CD14-positive monocyte (primary cell): Measurements from ENCODE around the gene KCNE4. TPM values are rescaled to one million over a fixed set of nuclear protein-coding genes. Genes with fewer than 3 reads are reported as not detected.

Source experiments
- DNase-seq, 3 donors: peaks; one replicate each; pipeline ENCODE4 v3.0.0-alpha.2; 2011 to 2022
- H2AFZ ChIP-seq: 2 replicates; pipeline ENCODE4 v1.6.0; 2012; ENCODE audit warnings: mild to moderate bottlenecking, low read depth, low read length, inconsistent platforms; ENCODE audit not compliant: insufficient read depth, poor library complexity, severe bottlenecking
- H3K27ac ChIP-seq, 2 donors: 1 replicate in 1 of 2; 2 replicates in 1 of 2; pipeline ENCODE4 v1.5.1; 2012 to 2013; ENCODE audit warnings: low read length in 2 of 2, control low read depth in 1 of 2, inconsistent platforms in 1 of 2, low read depth in 1 of 2, mild to moderate bottlenecking in 1 of 2
- H3K27me3 ChIP-seq, 2 donors: one replicate each; pipeline versions ENCODE4 v1.6.0 to v1.6.1; 2011 to 2013; ENCODE audit warnings: low read length in 2 of 2; ENCODE audit not compliant: control insufficient read depth in 2 of 2, insufficient read depth in 2 of 2
- H3K36me3 ChIP-seq, 2 donors: replicated peaks in 1 of 2; 1 replicate in 1 of 2; 2 replicates in 1 of 2; pipeline versions ENCODE4 v1.5.1 to v1.6.1; 2012 to 2013; ENCODE audit warnings: low read length in 2 of 2, control low read depth in 1 of 2, inconsistent platforms in 1 of 2, mild to moderate bottlenecking in 1 of 2; ENCODE audit not compliant: insufficient read depth in 2 of 2, control insufficient read depth in 1 of 2
- H3K4me1 ChIP-seq, 2 donors: 1 replicate in 1 of 2; 2 replicates in 1 of 2; pipeline versions ENCODE4 v1.5.1 to v1.6.1; 2012 to 2013; ENCODE audit warnings: low read length in 2 of 2, control low read depth in 1 of 2, inconsistent platforms in 1 of 2, mild to moderate bottlenecking in 1 of 2, moderate library complexity in 1 of 2; ENCODE audit not compliant: insufficient read depth in 2 of 2, control insufficient read depth in 1 of 2
- H3K4me2 ChIP-seq: replicated peaks from 2 replicates; pipeline ENCODE3; 2012; ENCODE audit warnings: low read length, moderate library complexity, mild to moderate bottlenecking; ENCODE audit not compliant: poor library complexity, severe bottlenecking; ENCODE audit errors: extremely low read depth
- H3K4me3 ChIP-seq, 3 experiments: fragments of 200-600 bp in 1 of 3; sonication (generic) in 1 of 3; replicated peaks in 1 of 3; 1 replicate in 2 of 3; 2 replicates in 1 of 3; pipeline ENCODE4 v1.5.1; 2011 to 2013; ENCODE audit warnings: low read length in 3 of 3, mild to moderate bottlenecking in 3 of 3, control low read depth in 2 of 3, low read depth in 2 of 3, inconsistent platforms in 1 of 3, moderate library complexity in 1 of 3
- H3K79me2 ChIP-seq: 2 replicates; pipeline ENCODE4 v1.6.0; 2012; ENCODE audit warnings: mild to moderate bottlenecking, control low read depth, inconsistent platforms, low read length, moderate library complexity; ENCODE audit not compliant: insufficient read depth
- H3K9ac ChIP-seq: 2 replicates; pipeline ENCODE4 v1.6.0; 2017; ENCODE audit warnings: low read length, mild to moderate bottlenecking; ENCODE audit not compliant: insufficient read depth, poor library complexity, severe bottlenecking
- H3K9me3 ChIP-seq, 2 donors: replicated peaks in 1 of 2; 1 replicate in 1 of 2; 2 replicates in 1 of 2; pipeline versions ENCODE4 v1.5.1 to v1.6.1; 2012 to 2013; ENCODE audit warnings: low read length in 2 of 2, control low read depth in 1 of 2; ENCODE audit not compliant: control insufficient read depth in 1 of 2, insufficient read depth in 1 of 2
- H4K20me1 ChIP-seq: 2 replicates; pipeline ENCODE4 v1.6.0; 2012; ENCODE audit warnings: mild to moderate bottlenecking, low read length, control low read depth, moderate library complexity; ENCODE audit not compliant: insufficient read depth
- H3K27ac Mint-ChIP-seq, 7 donors: one replicate each; pipeline ENCODE4 v1.8.0; 2020; ENCODE audit warnings: mild to moderate bottlenecking in 7 of 7, mixed read lengths in 7 of 7, moderate library complexity in 6 of 7, inconsistent platforms in 2 of 7
- H3K27me3 Mint-ChIP-seq, 3 donors: one replicate each; pipeline ENCODE4 v1.8.0; 2021 to 2022; ENCODE audit warnings: low read depth in 3 of 3, mild to moderate bottlenecking in 3 of 3, mixed read lengths in 3 of 3, moderate library complexity in 3 of 3, inconsistent platforms in 1 of 3
- H3K36me3 Mint-ChIP-seq, 2 donors: one replicate each; pipeline ENCODE4 v1.8.0; 2020; ENCODE audit warnings: mixed read lengths in 2 of 2, inconsistent platforms in 1 of 2, mild to moderate bottlenecking in 1 of 2
- H3K4me1 Mint-ChIP-seq: one replicate; pipeline ENCODE4 v1.8.0; 2020; ENCODE audit warnings: mild to moderate bottlenecking, mixed read lengths
- H3K4me3 Mint-ChIP-seq, 2 donors: one replicate each; pipeline ENCODE4 v1.8.0; 2020; ENCODE audit warnings: mild to moderate bottlenecking in 2 of 2, mixed read lengths in 2 of 2, moderate library complexity in 1 of 2
- H3K9me3 Mint-ChIP-seq, 7 donors: one replicate each; pipeline ENCODE4 v1.8.0; 2020 to 2022; ENCODE audit warnings: mixed read lengths in 7 of 7, mild to moderate bottlenecking in 6 of 7, moderate library complexity in 6 of 7, inconsistent platforms in 2 of 7
- WGBS: methylation state at CpG from one replicate; pipeline ENCODE4 v1.1.5; 2013; ENCODE audit warnings: missing lambda C conversion rate; ENCODE audit not compliant: insufficient coverage; 5-methylcytosine and 5-hydroxymethylcytosine counted together
- intact Hi-C, 2 donors: fragments of 100-400 bp; cut with micrococcal nuclease; formaldehyde crosslinking; loops; one replicate each; pipeline versions ENCODE4 v1.15.0 to v1.15.1; 2023
- polyA plus RNA-seq, 3 donors: library from polyadenylated mRNA; depleted of rRNA in 1 of 3; unstranded in 2 of 3; stranded (reverse) in 1 of 3; fragments of 300-500 nt in 2 of 3; fragments of >200 nt in 1 of 3; fragmentation: Illumina TruSeq in 2 of 3; gene quantifications; 1 replicate in 2 of 3; 2 replicates in 1 of 3; pipeline ENCODE4 v1.2.3, GENCODE V29; 2012 to 2021
- TF ChIP-seq, protein P1 (sequence below): fragments of 200-600 bp; IDR thresholded peaks from one replicate; pipeline ENCODE4 v1.8.0; 2022; ENCODE audit warnings: antibody characterized with exemption, mild to moderate bottlenecking

Gene KCNE4
- polyA plus RNA-seq, 3 donors = not detected

- Histone ChIP-seq H3K9ac (no peak overlapping the region), H3K9me3 (no peaks in the 10 kb centered on the region), H4K20me1 (no peaks in the 10 kb centered on the region), H3K4me2 (no peak overlapping the region), H3K79me2 (no peaks in the 10 kb centered on the region), H2AFZ (no peak overlapping the region), H3K36me3 (no peaks in the 10 kb centered on the region), H3K4me1 (no peaks in the 10 kb centered on the region), H3K4me3 (no peak overlapping the region), H3K27me3 (no peaks in the 10 kb centered on the region), H3K27ac (no peak overlapping the region)
- TF ChIP-seq, protein P1, sequence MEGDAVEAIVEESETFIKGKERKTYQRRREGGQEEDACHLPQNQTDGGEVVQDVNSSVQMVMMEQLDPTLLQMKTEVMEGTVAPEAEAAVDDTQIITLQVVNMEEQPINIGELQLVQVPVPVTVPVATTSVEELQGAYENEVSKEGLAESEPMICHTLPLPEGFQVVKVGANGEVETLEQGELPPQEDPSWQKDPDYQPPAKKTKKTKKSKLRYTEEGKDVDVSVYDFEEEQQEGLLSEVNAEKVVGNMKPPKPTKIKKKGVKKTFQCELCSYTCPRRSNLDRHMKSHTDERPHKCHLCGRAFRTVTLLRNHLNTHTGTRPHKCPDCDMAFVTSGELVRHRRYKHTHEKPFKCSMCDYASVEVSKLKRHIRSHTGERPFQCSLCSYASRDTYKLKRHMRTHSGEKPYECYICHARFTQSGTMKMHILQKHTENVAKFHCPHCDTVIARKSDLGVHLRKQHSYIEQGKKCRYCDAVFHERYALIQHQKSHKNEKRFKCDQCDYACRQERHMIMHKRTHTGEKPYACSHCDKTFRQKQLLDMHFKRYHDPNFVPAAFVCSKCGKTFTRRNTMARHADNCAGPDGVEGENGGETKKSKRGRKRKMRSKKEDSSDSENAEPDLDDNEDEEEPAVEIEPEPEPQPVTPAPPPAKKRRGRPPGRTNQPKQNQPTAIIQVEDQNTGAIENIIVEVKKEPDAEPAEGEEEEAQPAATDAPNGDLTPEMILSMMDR = no peak
- Mint-ChIP-seq H3K4me3 (no peak overlapping the region), H3K27ac (no peak overlapping the region), H3K36me3 (no peaks in the 10 kb centered on the region), H3K9me3 (peaks cover 0 to 5% (median 0%) of the 10 kb centered on the region in 7 donors), H3K4me1 (peaks cover 4% of the 10 kb centered on the region), H3K27me3 (peaks cover 3 to 6% (median 4%) of the 10 kb centered on the region in 3 donors)
- DNase-seq = no peak
- 91% methylated on average over 1 of the region's 1 CpG for WGBS
- intact Hi-C loops = no loop called here
Observed at GRCh38 chr2:223090540-223091235, 38.7 kb downstream of the KCNE4 start.

DNA sequence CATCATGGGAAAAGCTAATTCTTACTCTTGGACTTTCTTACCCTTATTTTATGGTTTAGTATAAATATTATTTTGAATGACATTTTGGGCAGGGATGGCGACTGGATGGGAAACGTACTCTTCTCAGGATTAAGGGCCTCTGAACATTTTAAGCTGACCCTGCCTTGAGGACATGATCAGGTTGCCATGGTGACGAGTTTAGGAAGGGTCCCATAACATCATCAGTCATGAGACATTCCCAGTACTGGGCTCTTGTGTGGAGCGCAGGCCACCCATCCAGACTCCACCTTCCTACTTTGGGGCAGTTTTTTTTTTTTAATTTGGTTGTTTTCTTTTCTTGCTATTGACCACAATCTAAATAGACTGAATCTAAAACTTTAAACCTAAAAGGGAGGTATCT, 40.7 kb downstream of the KCNE4 start:
- no peak overlapping the region for H3K27ac Mint-ChIP-seq
- H3K4me1 Mint-ChIP-seq = peaks cover 4% of the 10 kb centered on the region
- no peak overlapping the region for H3K27ac ChIP-seq
- no peak for DNase-seq
- H3K27me3 ChIP-seq = no peaks in the 10 kb centered on the region
- no peaks in the 10 kb centered on the region for H3K79me2 ChIP-seq
- H3K36me3 Mint-ChIP-seq = no peaks in the 10 kb centered on the region
- TF ChIP-seq, protein P1 = no peak
- H3K9ac ChIP-seq = no peak overlapping the region
- no peaks in the 10 kb centered on the region for H3K4me1 ChIP-seq
- no peaks in the 10 kb centered on the region for H4K20me1 ChIP-seq
- H3K4me2 ChIP-seq = no peak overlapping the region
- peaks cover 2 to 8% (median 2%) of the 10 kb centered on the region in 3 donors for H3K27me3 Mint-ChIP-seq
- H3K36me3 ChIP-seq = no peaks in the 10 kb centered on the region
- intact Hi-C loops = no loop called here
- H3K4me3 ChIP-seq = no peak overlapping the region
- peaks cover 0 to 5% (median 0%) of the 10 kb centered on the region in 7 donors for H3K9me3 Mint-ChIP-seq
- 100% methylated on average over 1 of the region's 4 CpGs for WGBS
- no peak overlapping the region for H3K4me3 Mint-ChIP-seq
- H3K9me3 ChIP-seq = no peaks in the 10 kb centered on the region
- no peak overlapping the region for H2AFZ ChIP-seq
